GF-D8 (cell line): ENCODE measurements around the gene ENO1.
"Not testable (repeated sequence)": the region's sequence is repeated elsewhere in the genome, so short reads cannot be mapped to it uniquely, and the experiment has no call there.

Experiments used
- DNase-seq: peaks from one replicate; lab custom pipeline; 2025; lab: John Stamatoyannopoulos, UW

ENO1 gene

DNA sequence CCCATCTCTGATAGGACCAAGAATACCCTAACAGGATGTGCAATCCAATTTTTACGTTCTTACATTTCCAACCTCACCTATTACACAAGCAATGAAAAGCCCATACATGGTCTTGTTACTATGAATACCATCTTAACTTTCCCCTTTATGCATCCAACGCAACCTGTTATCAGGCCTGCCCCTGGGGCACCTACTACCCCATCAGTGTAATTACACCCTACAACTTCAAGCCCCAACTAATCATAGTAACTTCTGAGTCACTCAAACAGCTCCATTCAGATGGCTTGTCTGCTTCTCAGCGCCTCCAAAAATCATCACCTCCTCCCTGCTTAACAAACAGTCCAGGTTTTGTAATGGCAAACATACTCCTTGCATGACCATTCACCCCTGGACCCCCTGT lies 18.3 kb upstream of the ENO1 start:
- DNase-seq: not testable (repeated sequence)

DNA sequence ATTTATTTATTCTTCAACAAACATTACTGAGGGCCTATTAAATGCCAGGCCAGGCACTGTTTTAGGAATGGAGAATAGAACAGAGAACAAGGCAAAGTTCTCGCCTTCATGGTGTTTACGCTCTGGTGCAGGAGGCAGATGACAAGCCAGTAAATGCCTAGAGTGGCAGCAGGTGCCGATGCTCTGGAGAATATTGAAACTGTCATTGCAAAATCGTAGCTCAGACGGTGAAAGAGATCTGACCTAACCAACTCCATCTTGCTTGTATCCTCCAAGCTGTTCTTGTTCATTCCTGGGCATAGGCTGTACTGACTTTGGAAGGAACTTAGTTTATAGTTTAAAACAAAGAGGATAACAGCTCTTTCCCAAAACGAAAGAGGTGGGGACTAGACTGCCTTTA lies 13.5 kb upstream of the ENO1 start:
- DNase-seq: no peak

DNA sequence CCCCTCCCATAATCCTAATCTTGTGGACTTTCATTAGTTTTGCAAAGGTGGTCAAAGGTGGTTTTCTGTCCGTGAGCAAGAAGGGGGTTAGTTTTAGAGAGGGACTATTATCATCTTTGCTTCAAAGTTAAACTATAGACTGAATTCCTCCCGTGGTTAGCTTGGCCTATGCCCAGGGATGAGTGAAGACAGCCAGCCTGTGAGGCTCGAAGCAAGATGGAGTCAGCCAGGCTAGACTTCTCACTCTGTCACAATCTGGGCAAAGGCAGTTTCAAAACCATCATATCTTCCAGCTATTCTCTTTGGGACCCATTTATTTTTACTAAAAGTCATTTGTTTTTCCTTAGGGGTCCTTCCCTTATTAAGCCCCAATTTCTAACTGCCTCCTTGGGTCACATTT lies 12.9 kb upstream of the ENO1 start:
- DNase-seq: no peak

DNA sequence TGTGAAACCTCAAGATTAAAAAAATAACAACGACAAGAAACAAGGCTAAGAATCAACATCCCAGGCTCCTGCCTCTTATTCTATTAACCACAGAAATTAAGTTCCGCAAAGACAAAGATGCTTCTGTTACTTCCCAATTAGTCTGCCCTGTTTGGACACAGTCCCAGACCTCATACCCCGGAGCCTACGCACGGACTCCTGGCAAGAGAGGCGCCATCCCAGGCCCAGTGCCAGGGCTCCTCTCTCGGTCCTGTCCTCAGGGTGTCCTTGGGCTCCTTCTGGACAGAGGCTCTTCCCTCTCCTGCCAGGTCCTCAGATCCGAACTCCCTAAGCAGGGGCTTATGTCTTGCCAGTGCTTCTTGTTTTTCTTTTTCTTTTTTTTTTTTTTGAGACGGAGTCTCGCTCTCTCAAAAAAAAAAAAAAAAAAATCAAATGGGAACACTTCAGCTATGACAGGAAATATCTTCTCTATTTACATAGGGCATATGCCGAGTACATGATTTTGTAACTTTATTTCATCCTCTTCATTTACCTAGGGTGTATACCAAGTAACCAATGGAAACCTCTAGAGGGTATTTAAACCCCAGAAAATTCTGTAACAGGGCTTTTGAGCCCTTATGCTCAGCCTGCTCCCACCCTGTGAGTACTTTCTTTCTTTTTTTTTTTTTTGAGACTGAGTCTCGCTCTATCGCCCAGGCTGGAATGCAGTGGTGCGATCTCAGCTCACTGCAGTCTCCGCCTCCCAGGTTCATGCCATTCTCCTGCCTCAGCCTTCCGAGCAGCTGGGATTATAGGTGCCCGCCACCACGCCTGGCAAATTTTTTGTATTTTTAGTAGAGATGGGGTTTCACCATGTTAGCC lies 11.7 kb upstream of the ENO1 start:
- no peak for DNase-seq

DNA sequence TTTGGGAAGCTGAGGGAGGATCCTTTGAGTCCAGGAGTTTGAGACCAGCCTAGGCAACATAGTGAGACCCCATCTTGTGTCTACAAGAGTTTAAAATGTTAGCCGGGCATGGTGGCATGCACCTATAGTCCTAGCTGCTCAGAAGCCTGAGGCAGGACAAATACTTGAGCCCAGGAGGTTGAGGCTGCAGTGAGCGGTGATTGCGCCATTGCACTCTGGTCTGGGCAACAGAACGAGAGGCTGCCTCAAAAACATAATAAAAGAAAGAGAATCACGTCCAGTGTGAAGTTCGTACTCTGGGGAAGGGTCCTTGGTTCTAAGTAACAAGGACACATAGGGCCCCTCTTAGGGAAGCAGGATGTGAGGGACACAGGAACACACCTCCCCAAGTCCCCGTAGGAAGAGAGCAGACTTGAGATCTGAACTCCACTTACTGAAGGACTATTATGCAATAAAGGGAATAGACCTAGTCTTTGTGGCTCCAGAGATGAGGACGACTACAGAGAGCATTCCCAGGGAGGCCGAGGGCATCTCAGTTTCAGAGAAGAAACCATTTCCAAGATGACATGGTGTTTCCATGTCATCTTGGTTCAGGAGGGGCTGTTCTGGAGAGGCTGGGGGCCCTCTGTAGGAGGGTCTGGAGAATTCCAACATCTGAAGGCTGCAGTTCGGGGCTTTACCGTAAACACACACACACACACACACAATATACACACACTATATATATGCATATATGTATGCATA lies 10.8 kb upstream of the ENO1 start:
- DNase-seq: no peak

DNA sequence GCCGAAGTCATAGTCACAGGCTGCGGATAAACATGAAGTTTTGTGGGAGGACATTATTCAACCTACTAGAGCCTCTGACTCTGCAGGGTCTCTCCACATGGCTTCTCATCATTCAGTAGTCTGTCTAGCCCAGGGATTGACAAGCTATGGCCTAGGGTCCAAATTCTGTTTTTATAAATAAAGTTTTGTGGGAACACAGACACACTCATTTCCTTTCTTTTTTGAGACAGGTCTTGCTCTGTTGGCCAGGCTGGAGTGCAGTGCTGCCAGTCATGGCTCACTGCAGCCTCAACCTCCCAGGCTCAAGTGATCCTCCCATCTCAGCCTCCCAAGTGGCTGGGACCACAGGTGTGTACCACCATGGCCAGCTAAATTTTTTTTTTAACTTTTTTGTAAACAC lies 8.1 kb upstream of the ENO1 start:
- DNase-seq: no peak

DNA sequence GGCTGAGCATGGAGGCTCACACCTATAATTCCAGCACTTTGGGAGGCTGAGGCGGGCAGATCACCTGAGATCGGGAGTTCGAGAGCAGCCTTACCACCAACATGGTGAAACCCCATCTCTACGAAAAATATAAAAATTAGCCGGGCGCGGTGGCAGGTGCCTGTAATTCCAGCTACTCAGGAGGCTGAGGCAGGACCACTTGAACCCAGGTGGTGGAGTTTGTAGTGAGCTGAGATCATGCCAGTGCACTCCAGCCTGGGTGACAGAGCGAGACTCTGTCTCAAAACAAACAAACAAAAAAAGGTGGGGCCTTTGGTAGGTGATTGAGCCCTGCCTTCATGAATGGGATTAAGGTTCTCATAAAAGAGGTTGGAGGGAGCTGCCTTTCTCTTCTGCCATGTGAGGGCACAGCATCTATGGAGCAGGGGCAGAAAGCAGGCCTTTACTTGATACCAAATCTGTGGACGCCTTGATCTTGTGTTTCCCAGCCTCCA lies 7.6 kb upstream of the ENO1 start:
- DNase-seq: not testable (repeated sequence)

DNA sequence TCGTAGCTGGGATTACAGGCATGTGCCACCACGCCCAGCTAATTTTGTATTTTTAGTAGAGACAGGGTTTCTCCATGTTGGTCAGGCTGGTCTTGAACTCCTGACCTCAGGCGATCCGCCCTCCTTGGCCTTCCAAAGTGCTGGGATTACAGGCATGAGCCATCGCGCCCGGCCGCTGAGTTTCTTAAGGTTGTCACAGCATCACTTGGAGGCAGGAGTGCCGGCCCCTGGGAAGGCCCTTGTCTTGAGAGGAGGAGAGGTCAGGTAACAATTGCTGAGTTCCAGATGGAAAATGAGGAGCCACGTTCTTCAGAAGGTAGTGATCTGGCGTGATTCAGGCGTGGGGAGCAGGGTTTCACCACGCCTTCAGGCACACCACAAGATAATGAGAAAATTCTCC lies 5.6 kb upstream of the ENO1 start:
- DNase-seq: not testable (repeated sequence)

DNA sequence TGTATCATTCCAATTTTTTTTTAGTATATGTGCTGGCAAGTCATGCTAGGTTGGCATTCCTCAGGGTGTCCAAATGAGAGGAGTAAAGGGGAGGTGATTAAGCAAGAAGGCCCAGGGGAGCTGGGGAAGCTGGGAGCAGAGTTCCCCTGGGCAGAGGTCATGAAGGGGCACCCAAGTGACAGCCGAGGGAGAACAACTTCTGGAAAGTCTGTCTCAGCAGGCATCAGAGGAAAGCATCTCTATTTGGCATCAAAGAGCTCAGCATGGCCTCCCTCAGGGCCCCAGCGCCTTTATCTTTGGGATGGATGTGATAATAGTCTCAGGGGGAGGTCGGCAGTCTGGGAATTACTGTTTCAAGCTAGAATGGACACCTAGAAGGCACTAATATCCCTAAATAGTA lies 5.0 kb upstream of the ENO1 start:
- DNase-seq: no peak

DNA sequence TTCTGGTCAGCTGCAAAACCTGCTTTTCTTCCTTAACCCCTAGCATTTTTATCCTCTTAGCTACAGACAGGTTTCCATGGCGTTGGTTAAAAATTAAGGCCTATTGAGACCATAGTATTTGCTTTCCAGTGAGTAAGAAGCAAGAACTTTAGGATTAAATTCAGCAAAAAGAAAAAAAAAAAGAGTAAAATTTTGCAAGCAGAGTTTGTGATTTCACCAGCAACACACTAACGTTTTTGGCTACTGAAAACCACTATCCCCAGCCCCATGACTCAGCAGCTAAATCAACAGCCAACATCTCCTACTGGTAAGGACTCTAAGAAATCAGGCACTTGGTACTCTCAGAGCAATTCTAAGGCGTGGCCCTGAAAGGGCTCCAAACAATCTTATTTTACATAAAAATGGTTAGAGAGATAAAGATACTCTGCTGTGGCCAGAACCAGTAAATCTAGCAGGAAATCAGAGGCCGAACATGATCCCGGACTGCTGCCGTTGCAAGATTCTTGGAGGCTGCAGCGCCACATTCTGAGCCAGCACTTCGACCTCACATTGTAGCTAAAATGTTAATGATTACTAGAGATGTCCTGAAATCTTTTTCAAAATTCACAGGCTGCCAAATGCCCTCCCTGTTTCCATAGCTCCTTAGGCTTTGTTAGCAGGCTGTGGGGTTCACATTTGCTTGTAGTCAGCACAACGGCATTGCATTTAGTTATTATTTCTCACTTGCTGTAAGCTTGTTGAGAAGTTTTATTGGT lies 1.6 kb upstream of the ENO1 start:
- DNase-seq: peak; percentile 79

DNA sequence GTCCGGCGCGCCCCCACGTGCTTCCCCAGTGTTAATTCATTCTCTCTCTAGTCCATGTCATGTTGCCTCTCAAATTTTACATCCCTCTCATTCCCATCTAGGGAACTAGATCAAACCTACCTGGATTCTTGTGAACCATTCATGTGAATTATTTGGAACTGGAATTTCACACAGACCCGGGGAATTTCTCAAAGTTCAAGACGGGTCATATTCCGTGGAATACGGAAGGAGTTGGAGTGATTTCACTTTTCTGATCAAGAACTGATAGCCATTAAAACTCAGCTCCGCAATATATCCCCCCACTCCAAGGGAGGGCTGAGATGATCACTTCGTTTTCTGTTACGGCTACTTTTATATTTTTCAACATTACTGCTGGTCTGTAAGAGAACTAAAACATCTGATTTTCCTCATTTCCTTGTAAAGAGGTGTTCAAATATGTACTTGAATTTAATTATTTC lies 1.0 kb upstream of the ENO1 start:
- DNase-seq: no peak

DNA sequence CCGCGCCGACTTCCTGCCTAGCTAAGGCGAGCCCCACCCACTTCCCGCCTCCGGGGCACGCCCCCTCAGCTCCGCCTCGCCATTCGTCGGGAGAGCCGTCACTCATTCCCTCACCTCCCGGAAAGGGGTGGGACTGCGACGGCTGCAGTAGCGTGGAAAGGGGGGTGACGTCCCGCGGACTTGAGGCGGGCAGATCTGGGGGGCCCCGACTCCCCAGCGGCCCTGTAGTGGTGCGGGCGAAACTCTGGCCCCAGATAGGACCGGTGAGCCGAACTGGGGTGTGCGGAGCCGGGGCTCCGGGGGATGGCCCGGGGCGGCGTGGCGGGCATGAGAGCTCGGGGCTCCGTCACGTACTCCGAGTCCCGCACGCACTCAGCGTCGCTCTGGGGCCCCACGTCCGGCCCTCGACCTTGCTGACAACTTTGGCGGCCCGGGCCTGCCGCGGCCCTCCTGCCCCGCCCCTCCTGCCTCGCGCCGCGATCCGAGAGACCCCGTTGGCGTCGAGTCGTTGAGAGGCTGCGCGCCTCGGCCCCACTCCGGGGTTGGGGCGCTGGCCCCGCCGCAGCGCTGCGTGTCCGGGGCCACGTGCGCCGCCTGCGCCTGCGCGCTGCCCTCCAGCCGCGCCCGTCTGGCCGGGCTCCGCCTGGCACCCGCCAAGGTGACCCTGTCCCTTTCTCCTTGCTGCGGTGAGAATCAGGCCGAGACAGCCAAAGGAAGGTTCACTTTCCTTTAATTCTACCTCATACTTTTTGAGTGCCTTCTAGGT lies 395 bp upstream of the ENO1 start:
- DNase-seq: peak; percentile 88

DNA sequence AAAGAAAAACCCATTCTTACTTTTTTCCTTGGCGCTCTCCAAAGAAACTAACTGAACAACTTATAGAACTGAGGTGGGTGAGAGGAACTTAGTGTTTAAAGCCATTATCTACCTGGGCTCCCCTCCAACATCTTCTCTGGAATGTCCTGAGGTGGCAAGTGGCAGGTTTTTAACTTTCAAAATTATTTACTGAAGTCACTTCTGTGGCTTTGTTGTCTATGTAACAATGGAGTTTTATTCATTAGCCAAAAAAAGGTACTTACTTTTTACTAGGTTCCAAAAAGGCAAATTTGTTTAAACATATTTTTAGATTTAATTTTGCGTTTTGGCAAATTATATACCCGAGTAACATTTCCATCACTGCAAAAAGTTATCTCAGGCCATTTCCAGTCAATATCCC lies 2.4 kb downstream of the ENO1 start:
- no peak for DNase-seq

DNA sequence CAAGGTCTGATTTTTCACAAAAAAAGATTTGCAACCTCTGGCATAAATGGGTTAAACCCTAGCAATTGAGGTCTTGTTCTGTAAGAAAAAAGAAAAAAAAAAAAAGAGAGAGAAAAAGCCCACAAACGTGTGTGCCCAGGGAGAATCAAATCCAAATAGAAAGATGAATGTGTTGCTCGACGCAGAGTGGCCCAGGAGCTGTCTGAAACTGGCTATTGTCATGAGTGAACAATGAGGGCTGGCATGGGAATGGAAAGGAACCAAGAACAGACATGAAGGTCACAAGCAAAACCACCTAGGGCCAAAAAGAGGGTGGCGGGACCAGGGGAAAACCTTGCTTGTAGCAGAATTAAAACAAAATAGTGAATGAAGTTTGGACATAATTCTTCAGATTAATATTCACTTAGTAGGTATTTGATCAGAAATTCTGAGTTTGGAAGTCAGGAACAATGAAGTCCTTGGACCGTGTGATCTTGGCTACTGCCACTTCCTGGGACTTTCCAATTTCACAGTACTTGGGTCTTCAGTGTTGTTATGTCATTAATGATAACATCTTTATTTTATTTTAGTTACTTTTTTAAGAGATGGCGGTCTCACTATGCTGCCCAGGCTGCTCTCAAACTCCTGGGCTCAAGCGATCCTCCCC lies 3.1 kb downstream of the ENO1 start:
- DNase-seq: no peak

DNA sequence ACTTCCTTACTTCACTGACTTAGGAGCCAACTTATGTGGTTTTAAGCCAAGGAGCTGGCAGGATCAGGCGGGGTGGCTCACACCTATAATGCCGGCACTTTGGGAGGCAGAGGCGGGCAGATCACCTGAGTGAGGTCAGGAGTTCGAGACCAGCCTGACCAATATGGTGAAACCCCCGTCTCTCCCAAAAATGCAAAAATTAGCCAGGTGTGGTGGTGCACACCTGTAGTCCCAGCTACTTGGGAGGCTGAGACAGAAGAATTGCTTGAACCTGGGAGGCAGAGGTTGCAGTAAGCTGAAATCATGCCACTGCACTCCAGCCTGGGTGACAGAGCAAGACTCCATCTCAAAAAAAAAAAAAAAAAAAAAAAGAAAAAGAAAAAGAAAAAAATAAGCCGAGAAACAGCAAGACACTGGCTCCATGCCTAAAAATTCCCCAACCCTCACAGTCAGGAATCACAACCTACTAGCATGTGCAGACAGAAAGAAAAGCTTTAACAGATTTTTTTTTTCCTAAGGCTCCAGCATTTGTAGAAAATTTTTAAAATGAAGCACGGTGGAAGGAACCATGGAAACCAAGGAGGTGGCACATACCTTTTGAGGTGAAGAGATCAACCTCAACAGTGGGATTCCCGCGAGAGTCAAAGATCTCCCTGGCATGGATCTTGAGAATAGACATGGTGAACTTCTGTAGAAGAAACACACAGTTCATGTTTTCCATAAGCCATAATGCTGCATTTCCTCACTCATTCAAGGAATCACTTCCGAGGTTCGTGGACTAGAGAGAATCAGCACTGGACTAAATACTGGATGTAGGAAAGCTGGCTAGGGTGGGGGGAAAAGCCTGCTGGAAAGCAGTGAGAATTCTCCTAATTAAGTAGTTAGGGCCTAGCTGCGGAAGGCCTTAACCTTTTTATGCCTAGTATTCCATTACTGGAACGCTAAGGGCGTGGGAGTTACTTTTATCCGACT lies 4.0 kb downstream of the ENO1 start:
- no peak for DNase-seq

DNA sequence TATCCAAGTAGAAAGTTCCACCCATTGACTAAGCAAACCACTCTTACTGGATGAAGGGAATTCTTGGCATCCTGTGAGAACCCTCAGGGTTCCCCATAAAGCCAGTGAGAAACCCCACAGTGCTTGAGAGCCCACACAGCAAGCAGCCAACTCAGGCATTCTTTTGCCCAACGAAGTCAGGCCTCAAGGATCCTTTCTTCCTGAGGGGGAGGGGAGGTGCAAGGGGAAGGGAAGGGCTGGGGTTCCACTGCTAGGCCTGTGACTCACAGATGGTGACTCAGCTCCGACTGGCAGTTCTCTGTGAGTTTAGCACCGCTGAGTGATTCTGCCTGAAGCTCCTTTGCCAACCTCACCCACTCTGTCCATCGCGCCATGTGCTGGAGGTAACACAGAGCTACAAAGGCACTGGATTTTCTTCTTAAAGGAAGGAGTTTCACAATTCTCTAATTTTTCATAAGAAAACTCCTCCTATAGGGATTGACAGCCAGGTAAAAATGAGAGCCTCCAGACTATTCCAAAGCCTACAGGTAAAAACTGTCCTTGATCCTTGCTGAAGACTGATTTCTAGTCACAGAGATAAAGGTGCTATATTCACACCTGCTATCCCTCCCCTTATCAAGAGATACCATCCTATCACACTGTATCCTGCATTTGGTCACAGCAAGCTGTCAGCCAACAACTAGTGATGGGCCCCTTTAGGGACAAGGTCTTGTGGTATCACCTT lies 4.8 kb downstream of the ENO1 start:
- DNase-seq: peak; percentile 64

DNA sequence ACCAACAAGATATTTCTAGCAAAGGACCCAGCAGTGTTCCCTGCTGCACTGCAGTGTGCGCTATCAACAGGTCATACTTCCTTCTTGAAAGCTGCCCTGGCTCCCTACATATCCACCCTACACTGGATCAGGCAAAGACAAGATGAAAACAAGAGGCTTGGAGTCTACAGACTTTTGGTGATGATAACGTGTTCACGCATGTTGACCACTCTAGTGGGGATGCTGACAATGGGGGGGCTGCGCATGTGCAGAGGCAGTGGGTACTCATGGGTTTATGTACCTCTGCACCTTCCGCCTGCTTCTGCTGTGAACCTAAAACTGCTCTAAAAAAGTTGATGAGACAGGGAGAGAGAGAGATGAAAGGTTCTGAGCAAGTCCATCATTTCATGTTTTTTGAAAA lies 5.5 kb downstream of the ENO1 start:
- no peak for DNase-seq

DNA sequence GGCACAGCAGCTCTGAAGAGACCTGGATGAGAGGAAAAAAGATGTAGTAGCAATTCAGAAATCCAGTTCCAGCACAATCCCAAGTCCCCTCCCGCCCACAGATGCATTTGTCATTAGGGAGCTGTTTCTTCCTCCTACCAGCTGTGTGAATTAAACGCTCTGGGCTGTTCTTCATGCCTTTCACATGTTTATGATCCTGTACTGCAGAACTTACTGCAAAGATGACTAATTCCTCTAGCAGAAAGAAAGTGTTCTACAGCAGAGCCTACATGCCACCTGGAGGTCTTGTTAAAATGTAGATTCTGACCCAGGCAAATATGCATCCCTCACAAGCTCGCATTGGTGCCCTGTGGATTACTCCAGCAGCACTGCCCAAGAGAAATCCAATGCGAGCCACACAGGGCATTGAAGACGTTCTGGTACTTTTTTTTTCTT lies 6.5 kb downstream of the ENO1 start:
- DNase-seq: no peak

DNA sequence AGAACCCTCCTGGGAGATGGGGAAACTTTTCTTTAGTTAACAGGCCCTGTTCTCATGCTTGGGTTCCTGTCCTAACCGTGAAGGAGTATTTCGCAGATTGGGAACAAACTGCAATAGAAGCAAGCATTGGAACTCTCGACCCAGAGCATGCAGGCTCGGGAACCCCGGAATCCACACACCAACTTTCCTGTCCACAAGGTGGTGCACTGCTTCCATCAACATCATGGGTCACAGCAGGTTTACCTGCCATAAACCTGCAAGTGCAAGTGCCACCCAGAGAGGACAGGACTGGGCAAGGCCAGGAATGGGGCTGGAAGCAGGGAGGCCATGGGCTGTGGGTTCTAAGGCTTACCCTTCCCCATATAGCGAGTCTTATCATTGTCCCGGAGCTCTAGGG lies 6.9 kb downstream of the ENO1 start:
- DNase-seq: no peak
